Endothelial cell of umbilical vein (primary cell): ENCODE data around the gene NECAB2. TPM values are rescaled to one million over a fixed set of nuclear protein-coding genes. Genes with fewer than 3 reads are reported as not detected.

Source experiments
- BruUV-seq: library from RNA; stranded (reverse); fragments of 400-500 nt; replicated peaks from 2 replicates; lab custom pipeline; 2021; lab: Mats Ljungman, UMichigan
- CTCF ChIA-PET: fragments of 300-600, 350-600 bp; sonication (Branson Sonifier 250); formaldehyde crosslinking; loops from one replicate; lab custom pipeline; 2021; ENCODE audit warnings: antibody characterized with exemption, inconsistent platforms; lab: Charles Lee
- POLR2A ChIA-PET: fragments of 300-600, 350-600 bp; sonication (Branson Sonifier 250); formaldehyde crosslinking; loops from one replicate; lab custom pipeline; 2021; ENCODE audit warnings: antibody characterized with exemption, inconsistent platforms; lab: Charles Lee
- DNase-seq: peaks from one replicate; pipeline ENCODE4 v3.0.0-alpha.2; 2011; ENCODE audit warnings: low read depth, low spot score
- FAIRE-seq: peaks from 2 replicates; lab custom pipeline; 2011; peaks lifted over from hg19 to GRCh38; lab: Jason Lieb, UNC
- H2AFZ ChIP-seq: 2 replicates; pipeline ENCODE4 v1.6.0; 2012; ENCODE audit warnings: low read depth, low read length, control low read depth, inconsistent platforms
- H3K27ac ChIP-seq: 2 replicates; pipeline ENCODE4 v1.5.1; 2011; ENCODE audit warnings: low read depth, mild to moderate bottlenecking, control low read depth, low read length, moderate library complexity; ENCODE audit not compliant: insufficient read depth
- H3K27me3 ChIP-seq, 2 experiments: 2 replicates each; pipeline versions ENCODE4 v1.6.0 to v1.6.1; 2011; ENCODE audit warnings: low read length in 2 of 2, mixed read lengths in 1 of 2; ENCODE audit not compliant: control insufficient read depth in 2 of 2, insufficient read depth in 2 of 2
- H3K36me3 ChIP-seq, 2 experiments: 2 replicates in 1 of 2; 3 replicates in 1 of 2; pipeline ENCODE4 v1.5.1; 2011; ENCODE audit warnings: low read length in 2 of 2, mild to moderate bottlenecking in 1 of 2, moderate library complexity in 1 of 2; ENCODE audit not compliant: control insufficient read depth in 2 of 2, insufficient read depth in 2 of 2; ENCODE audit errors: extremely low read depth in 1 of 2
- H3K4me1 ChIP-seq: 3 replicates; pipeline ENCODE4 v1.5.1; 2011; ENCODE audit warnings: mild to moderate bottlenecking, low read length; ENCODE audit not compliant: control insufficient read depth, insufficient read depth; ENCODE audit errors: extremely low read depth
- H3K4me2 ChIP-seq: 2 replicates; pipeline ENCODE4 v1.6.1; 2011; ENCODE audit warnings: low read length, control low read depth, mixed read lengths; ENCODE audit not compliant: insufficient read depth
- H3K4me3 ChIP-seq, 3 experiments: fragments of 200-600 bp in 1 of 3; sonication (generic), shearing (Covaris generic) in 1 of 3; replicated peaks in 1 of 3; 2 replicates each; pipeline ENCODE4 v1.5.1; 2011 to 2016; ENCODE audit warnings: control low read depth in 3 of 3, low read length in 3 of 3, mild to moderate bottlenecking in 2 of 3, inconsistent platforms in 1 of 3, low read depth in 1 of 3, moderate library complexity in 1 of 3; ENCODE audit not compliant: insufficient read depth in 1 of 3
- H3K79me2 ChIP-seq: 2 replicates; pipeline ENCODE4 v1.6.0; 2012; ENCODE audit warnings: low read length, inconsistent platforms; ENCODE audit not compliant: control insufficient read depth, insufficient read depth
- H3K9ac ChIP-seq: replicated peaks from 2 replicates; pipeline ENCODE3; 2011; ENCODE audit warnings: low read length, control low read depth; ENCODE audit not compliant: insufficient read depth; ENCODE audit errors: extremely low read depth
- H3K9me1 ChIP-seq: replicated peaks from 3 replicates; pipeline ENCODE4 v1.6.0; 2011; ENCODE audit warnings: mild to moderate bottlenecking, low read length; ENCODE audit not compliant: control insufficient read depth, insufficient read depth; ENCODE audit errors: extremely low read depth
- H3K9me3 ChIP-seq: replicated peaks from 2 replicates; pipeline ENCODE4 v1.5.1; 2012; ENCODE audit warnings: low read length, inconsistent platforms; ENCODE audit not compliant: control insufficient read depth, insufficient read depth
- H4K20me1 ChIP-seq: replicated peaks from 2 replicates; pipeline ENCODE3; 2011; ENCODE audit warnings: mild to moderate bottlenecking, low read length; ENCODE audit not compliant: control insufficient read depth, insufficient read depth; ENCODE audit errors: extremely low read depth
- CTCF ChIP-seq, 2 donors: IDR thresholded peaks; 1 replicate in 1 of 2; 2 replicates in 1 of 2; pipeline ENCODE4 v1.5.1; 2011; ENCODE audit warnings: low read length in 2 of 2, mild to moderate bottlenecking in 2 of 2, moderate library complexity in 2 of 2, control low read depth in 1 of 2, inconsistent platforms in 1 of 2, low read depth in 1 of 2; ENCODE audit not compliant: insufficient read depth in 1 of 2; ENCODE audit errors: extremely low read depth in 1 of 2
- EZH2 ChIP-seq: IDR thresholded peaks from 2 replicates; pipeline ENCODE4 v1.6.1; 2012; ENCODE audit warnings: borderline replicate concordance, low read depth, mild to moderate bottlenecking, moderate library complexity, low read length, inconsistent platforms; ENCODE audit not compliant: severe bottlenecking
- FOS ChIP-seq: IDR thresholded peaks from 2 replicates; pipeline ENCODE4 v1.6.1; 2011; ENCODE audit warnings: mild to moderate bottlenecking, low read length, moderate library complexity, borderline replicate concordance; ENCODE audit not compliant: insufficient read depth
- GATA2 ChIP-seq: IDR thresholded peaks from 2 replicates; pipeline ENCODE4 v1.7.0; 2011; ENCODE audit warnings: low read depth, mild to moderate bottlenecking, moderate library complexity, mixed read lengths, low read length; ENCODE audit not compliant: insufficient read length, insufficient read depth
- JUN ChIP-seq: IDR thresholded peaks from 2 replicates; pipeline ENCODE4 v1.6.1; 2011; ENCODE audit warnings: borderline replicate concordance, low read depth; ENCODE audit not compliant: insufficient read length, insufficient read depth
- MAX ChIP-seq: IDR thresholded peaks from 2 replicates; pipeline ENCODE4 v1.6.1; 2011; ENCODE audit not compliant: insufficient read depth, insufficient read length
- MYC ChIP-seq: IDR thresholded peaks from one replicate; pipeline ENCODE4 v1.6.1; 2011; ENCODE audit warnings: mild to moderate bottlenecking, low read depth, low read length
- POLR2A ChIP-seq: IDR thresholded peaks from 2 replicates; pipeline ENCODE4 v1.6.1; 2012; ENCODE audit warnings: low read depth, mild to moderate bottlenecking, control low read depth, low read length
- POLR2AphosphoS5 ChIP-seq: IDR thresholded peaks from 2 replicates; pipeline ENCODE4 v1.6.1; 2012; ENCODE audit warnings: low read depth, mild to moderate bottlenecking, control low read depth, low read length, moderate library complexity; ENCODE audit not compliant: insufficient read depth
- dilution Hi-C: fragments of 300-500 bp; cut with MboI; formaldehyde crosslinking; loops from one replicate; pipeline ENCODE4 v1.15.0; 2019; ENCODE audit warnings: low sequenced_read_pairs; ENCODE audit not compliant: extremely low pct_ligation_motif_present
- intact Hi-C: fragments of 100-400 bp; cut with micrococcal nuclease; formaldehyde crosslinking; loops from one replicate; pipeline ENCODE4 v1.10.0; 2022
- polyA plus RNA-seq, 4 experiments: library from polyadenylated mRNA; depleted of rRNA in 3 of 4; stranded (reverse) in 3 of 4; unstranded in 1 of 4; fragments of >200 nt; gene quantifications; 2 replicates each; pipeline versions ENCODE4 v1.2.1 to v1.2.3, GENCODE V29; 2011 to 2012; ENCODE audit warnings: missing spikeins in 1 of 4
- total RNA-seq: library from RNA; stranded (reverse); gene quantifications from 2 replicates; pipeline ENCODE4 v1.2.3, GENCODE V29; 2021

Gene NECAB2
- total and polyA plus RNA-seq, 2 donors (not counting 3 experiments of a cell fraction or from before 2014, with no cell fraction given) = 0.26 to 0.31 TPM

GRCh38 chr16:84031556-84031955, 63.5 kb downstream of the NECAB2 start:
- no peak for FAIRE-seq
- no peaks in the 10 kb centered on the region for H3K4me1 ChIP-seq
- no peak overlapping the region for H3K27ac ChIP-seq
- H3K9me1 ChIP-seq = no peaks in the 10 kb centered on the region
- no peaks in the 10 kb centered on the region for H3K9me3 ChIP-seq
- dilution Hi-C loops (no loop called here), intact Hi-C loops (no loop called here)
- CTCF ChIA-PET = interaction anchor here (1.2 kb wide), 1 partner anchor 52 kb away, joined by 3 read pairs; no protein-coding TSS in a partner anchor
- no peak overlapping the region for H3K4me2 ChIP-seq
- DNase-seq = no peak
- H4K20me1 ChIP-seq = no peaks in the 10 kb centered on the region
- H3K4me3 ChIP-seq = no peak overlapping the region
- H3K79me2 ChIP-seq = no peaks in the 10 kb centered on the region
- no peak overlapping the region for H2AFZ ChIP-seq
- no peaks in the 10 kb centered on the region for H3K27me3 ChIP-seq
- no peak for TF ChIP-seq CTCF (IDR thresholded peaks at IDR 0.05; ENCODE audit: extremely low read depth in 1 of 2, insufficient read depth in 1 of 2, low read depth in 1 of 2, low read length in 2 of 2)
- TF ChIP-seq MYC = no peak
- TF ChIP-seq POLR2AphosphoS5 = no peak
- no peak for TF ChIP-seq EZH2
- no peak for TF ChIP-seq MAX
- no peak for TF ChIP-seq POLR2A
- TF ChIP-seq JUN = no peak
- no peak for TF ChIP-seq FOS
- TF ChIP-seq GATA2 = no peak
- no TSS peak for BruUV-seq
- H3K9ac ChIP-seq = no peak overlapping the region
- POLR2A ChIA-PET = no interaction called here
- H3K36me3 ChIP-seq = no peaks in the 10 kb centered on the region
